HEK293T (cell line): ENCODE results near the gene BMP6.

Experiments used
- FOXK2 ChIP-seq: fragments of 450-650 bp; IDR thresholded peaks from 2 replicates; pipeline ENCODE4 v1.6.1; 2016; ENCODE audit warnings: mild to moderate bottlenecking
- NFRKB ChIP-seq: fragments of 450-650 bp; IDR thresholded peaks from 2 replicates; pipeline ENCODE4 v1.6.1; 2016; ENCODE audit warnings: mild to moderate bottlenecking, moderate library complexity
- TARDBP ChIP-seq: fragments of 450-650 bp; IDR thresholded peaks from 2 replicates; pipeline ENCODE4 v1.6.1; 2016
- ZNF384 ChIP-seq: fragments of 450-650 bp; IDR thresholded peaks from 2 replicates; pipeline ENCODE4 v1.6.1; 2016

GRCh38 chr6:7723554-7723953 lies 2.3 kb upstream of the BMP6 start:
- no peak for TF ChIP-seq NFRKB
- TF ChIP-seq ZNF384, result no peak
- no peak for TF ChIP-seq FOXK2
- no peak for TF ChIP-seq TARDBP
